Embryonic facial prominence (tissue), 1 donor: ENCODE results near the gene LYRM7.
"Not testable (repeated sequence)": the region's sequence is repeated elsewhere in the genome, so short reads cannot be mapped to it uniquely, and the experiment has no call there.

Experiments used
- DNase-seq: peaks from one replicate; pipeline ENCODE4 v3.0.0-alpha.2; 2016; ENCODE audit errors: extremely low spot score

The LYRM7 gene

GRCh38 chr5:131221008-131221703 is 50.4 kb downstream of the LYRM7 start:
- no peak for DNase-seq

DNA sequence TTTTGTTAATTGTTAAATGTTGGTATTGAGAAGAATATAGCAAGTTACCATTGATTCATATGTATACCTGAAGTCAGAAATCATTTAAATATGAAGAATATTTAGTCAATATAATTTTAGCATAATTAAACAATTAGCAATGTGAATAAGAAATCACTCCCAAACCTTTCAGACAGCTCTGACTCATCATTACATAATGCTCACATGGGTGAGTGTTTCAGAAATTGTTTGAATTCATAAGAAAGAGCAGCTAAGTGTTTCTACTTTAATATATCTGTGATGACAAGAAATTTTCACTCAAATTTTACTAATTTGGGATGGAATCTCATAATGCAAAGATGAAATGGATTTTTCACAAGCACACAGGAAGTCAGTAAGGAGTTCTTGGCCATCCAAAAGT is 51.1 kb downstream of the LYRM7 start:
- DNase-seq, result no peak

- no peak for DNase-seq
These were observed 52.0 kb downstream of the LYRM7 start for GRCh38 chr5:131222731-131223130.

DNA sequence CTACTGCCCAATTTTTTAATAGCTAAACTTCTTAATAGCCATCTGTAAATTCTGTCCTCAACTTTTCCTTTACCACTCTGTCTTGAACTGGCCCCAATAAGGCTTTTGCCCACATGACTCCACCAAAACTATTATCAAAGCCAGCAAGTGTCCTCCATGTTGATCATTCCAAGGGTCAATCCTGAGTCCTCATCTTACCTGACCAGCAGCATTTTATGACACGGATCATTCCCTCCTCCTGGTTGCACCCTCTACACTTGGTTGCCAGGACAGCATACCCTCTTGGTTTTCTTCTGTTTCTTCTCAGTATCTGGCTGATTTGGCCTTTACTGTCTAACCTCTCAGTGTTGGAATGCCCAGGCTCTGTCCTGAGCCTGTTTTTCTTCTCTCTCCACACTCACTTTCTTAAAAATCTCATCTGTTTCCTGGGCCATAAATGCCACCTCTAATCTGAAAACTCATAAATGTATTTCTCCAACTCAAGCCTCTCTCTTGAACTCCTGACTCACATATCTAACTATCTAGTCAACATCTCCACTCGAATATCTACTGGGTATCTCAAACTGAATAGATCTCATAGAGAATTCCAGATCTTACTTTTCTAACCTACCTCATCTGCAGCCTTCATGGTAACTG is 53.1 kb downstream of the LYRM7 start:
- no peak for DNase-seq

DNA sequence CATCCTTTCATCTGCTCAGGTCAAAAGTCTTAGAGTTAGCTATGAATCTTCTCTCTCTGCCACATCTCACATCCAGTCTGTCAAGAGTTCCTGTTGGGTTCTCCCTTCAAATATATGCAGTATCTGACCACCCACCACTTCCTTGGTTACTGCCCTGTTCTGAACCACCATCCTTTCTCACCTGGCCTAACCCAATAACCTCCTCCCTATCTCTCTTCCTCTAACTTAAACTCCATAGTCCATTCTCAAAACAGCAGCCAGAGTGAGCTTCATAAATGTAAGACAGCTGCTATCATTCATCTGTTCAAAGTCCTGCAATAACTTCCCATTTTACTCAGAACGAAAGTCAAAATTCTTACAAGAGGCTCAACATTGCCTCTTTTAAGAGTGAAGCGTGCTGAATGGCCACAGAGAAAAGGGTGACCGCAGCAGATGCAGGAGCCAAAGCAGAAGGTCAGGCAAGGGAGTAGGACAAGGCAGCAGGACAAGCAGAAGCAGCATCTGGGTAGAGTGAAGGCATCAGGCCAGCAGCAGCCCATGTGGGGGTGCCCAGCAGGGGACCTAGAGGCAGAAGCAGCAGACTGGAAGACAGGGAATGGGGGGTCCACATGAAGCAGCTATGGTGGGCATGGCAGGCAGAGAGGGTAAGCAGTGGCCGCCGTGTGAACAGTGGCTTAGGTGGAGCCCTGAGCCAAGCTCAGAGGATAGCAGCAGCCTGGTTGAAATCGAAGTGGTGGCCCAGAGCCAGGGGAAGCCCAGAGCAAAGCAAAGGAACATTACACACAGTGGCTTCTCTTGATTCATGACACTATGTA is 53.9 kb downstream of the LYRM7 start:
- no peak for DNase-seq

GRCh38 chr5:131225282-131225974 is 54.7 kb downstream of the LYRM7 start:
- DNase-seq, result no peak

- no peak for DNase-seq
These were observed 56.2 kb downstream of the LYRM7 start for GRCh38 chr5:131226899-131227298.

DNA sequence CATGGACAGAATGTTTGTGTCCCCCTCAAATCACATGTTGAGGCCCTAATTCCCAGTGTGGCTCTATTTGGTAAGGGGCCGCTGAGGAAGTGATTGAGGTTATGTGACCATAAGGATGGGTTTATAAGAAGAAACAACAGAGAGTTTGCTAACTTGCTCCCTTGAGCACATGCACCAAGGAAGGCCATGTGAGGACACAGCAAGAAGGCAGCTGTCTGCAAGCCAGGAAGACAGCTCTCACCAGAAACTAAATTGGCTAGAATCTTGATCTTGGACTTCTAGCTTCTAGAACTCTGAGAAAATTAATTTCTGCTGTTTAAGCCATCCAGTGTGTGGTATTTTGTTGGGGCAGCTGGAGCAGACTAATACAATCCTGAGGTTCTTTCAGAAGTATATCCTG is 57.9 kb downstream of the LYRM7 start:
- DNase-seq, result no peak

DNA sequence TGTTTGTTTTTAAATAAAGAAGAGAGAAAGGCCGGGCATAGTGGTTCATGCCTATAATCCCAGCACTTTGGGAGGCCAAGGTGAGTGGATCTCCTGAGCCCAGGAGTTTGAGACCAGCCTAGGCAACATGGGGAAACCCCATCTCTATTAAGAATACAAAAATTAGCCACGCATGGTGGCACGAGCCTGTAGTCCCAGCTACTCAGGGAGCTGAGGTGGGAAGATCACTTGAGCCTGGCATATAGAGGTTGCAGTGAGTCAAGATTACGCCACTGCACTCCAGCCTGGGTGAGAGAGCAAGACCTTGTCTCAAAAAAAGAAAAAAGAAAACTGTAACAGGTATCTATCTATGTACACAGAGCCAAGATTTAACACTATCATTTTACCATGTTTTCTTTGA is 58.9 kb downstream of the LYRM7 start:
- DNase-seq, result no peak

GRCh38 chr5:131230406-131230805 is 59.7 kb downstream of the LYRM7 start:
- no peak for DNase-seq

DNA sequence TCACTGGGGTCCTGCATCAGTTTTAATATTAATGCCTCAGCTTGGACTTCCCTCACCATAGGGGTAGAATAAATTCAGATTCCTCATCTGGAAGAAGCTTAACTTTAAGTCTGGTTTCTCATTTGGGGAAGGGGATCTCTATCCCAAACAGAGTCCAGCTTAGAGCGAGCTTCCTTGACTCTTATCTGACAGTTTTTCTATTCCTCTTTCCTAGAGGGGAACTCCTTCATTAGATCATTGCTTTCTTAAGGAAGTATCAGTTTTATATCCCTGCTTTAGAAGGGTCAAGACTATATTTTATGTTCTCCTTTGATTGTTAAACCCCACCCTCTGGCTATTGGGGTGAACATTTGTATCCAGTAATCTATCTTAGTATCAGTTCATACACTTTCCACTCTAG is 68.9 kb downstream of the LYRM7 start:
- no peak for DNase-seq

DNA sequence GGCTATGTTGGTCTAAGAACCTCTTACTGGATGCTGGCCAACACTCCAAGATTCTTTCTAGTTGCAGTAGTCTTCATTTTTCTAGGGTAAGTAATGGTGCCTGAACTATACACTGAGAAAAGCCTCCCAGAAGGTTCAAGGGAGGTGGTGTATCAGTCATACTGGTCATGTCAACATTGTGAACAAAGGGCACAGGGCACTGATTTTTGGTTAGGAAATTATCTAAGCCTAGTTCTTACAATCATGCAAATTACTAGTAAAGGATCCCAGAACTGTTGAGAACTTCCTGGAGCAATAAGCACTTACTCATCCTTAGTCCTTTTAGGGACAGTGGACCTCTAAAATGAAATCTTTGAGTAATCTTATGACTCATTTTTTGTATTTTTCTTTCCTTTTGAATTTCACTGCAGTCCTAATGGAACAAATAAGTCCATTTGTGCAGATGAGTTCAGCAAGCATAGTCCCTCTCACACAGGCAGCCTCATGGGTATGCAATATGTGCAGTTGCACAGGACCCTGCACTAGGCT is 72.0 kb downstream of the LYRM7 start:
- no peak for DNase-seq

DNA sequence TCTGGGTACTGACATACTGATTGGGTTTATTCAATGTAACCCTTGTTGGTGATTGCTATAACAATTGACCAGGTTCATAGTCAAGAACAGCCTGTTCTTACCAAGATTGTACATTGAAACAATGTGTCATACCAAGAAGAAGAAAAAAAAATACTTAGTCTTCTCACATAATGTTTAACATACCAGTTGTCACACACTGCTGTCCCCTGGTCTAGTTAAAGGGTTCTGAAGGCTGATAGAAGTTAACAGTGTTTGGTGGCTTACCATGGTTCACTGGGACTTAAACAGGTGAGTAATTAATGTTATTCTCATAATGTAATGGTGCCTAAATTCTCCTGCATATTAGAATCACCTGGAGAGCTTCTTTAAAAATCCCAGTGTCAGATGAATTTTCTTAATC is 74.6 kb downstream of the LYRM7 start:
- DNase-seq, result no peak

DNA sequence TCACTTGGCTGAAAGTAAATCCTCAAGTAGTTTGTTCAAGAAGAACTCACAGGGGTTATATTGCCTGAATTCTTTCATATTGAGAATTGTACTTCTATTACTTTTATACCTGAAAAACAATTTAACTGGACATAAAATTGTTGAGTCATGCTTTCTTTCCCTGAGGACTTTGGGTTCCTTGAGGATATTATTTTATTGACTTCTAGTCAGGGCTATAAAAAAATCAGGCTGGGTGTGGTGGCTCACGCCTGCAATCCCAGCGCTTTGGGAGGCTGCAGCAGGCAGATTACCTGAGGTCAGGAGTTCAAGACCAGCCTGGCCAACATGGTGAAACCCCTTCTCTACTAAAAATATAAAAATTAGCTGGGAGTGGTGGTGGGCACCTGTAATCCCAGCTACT is 75.2 kb downstream of the LYRM7 start:
- DNase-seq, result no peak

- DNase-seq, result no peak
These were observed 75.8 kb downstream of the LYRM7 start for GRCh38 chr5:131246504-131246903.

DNA sequence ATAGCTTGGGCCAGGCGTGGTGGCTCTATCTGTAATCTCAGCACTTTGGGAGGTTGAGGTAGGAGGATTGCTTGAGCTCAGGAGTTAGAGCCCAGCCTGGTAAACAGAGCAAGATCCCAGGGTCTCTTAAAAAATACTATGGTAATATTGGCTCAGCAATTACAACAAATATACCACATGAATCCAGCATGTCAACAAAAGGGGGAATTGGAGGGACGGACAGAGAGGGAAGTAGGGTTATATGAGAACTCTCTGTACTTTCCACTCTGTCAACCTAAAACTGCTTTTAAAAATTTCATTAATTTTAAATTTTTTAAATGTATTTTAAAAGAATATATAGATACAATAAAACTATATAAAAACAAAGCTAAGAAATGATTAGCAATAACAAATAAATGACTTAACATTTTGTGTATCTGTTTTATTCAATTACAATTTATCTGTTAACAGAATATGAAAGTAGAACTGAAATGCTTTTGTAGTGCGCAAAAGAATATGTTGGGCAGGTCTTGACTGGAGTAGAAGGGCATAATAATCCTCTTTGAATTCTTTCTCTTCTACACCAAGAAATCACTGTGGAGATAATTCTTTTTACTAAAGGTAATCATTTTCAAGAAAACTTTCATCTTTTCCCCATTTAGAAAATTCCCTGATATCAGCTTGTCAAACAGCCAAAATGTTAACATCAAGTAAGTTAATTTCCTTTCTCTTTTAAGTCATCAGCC is 80.2 kb downstream of the LYRM7 start:
- no peak for DNase-seq

GRCh38 chr5:131252824-131253171 is 82.1 kb downstream of the LYRM7 start:
- DNase-seq, result no peak

DNA sequence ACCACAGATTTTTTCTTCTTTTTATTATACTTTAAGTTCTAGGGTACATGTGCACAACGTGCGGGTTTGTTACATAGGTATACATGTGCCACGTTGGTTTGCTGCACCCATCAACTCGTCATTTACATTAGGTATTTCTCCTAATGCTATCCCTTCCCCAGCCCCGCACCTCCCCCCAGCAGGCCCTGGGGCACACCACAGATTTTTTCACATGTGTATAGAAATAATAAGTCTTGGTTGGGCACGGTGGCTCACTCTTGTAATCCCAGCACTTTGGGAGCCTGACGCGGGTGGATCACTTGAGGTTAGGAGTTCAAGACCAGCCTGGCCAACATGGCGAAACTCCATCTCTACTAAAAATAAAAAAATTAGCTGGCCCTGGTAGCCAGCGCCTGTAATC is 83.3 kb downstream of the LYRM7 start:
- not testable (repeated sequence) for DNase-seq

DNA sequence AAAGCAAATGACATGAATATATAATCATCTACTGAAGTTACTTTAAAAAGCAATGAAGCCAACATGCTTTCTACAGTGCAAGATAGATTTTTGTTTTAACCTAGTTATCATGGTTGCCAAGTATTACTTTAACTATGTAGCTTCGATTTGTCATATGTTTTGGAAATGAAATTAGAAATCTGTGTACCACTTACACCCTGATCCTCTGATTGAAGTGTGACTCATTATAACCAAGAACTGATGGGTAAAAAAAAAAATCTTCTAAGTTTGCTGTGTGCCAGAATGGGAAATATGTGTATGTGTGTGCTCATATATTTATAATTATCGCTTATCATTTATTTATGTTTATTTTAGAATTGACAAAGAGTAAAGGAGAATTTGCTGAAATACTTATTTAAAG is 84.0 kb downstream of the LYRM7 start:
- no peak for DNase-seq
